HEK293 (cell line): ENCODE results near the gene EXOC2.

ENCODE experiments used
- CTCF ChIP-seq: fragments of 450-650 bp; formaldehyde crosslinking; IDR thresholded peaks from 2 replicates; pipeline ENCODE4 v1.5.1; 2016; ENCODE audit warnings: missing biosample characterization, missing genetic modification characterization
- HIC1 ChIP-seq: fragments of 450-650 bp; formaldehyde crosslinking; IDR thresholded peaks from 2 replicates; pipeline ENCODE4 v1.5.1; 2016; ENCODE audit warnings: missing biosample characterization, missing genetic modification characterization
- HOXA7 ChIP-seq: sonication (generic); formaldehyde crosslinking; IDR thresholded peaks from 2 replicates; pipeline ENCODE4 v1.8.1; 2022; ENCODE audit warnings: missing genetic modification reagents, borderline replicate concordance
- TCF7L2 ChIP-seq: IDR thresholded peaks from 2 replicates; pipeline ENCODE4 v1.6.1; 2011; ENCODE audit warnings: low read depth, mild to moderate bottlenecking, inconsistent platforms, low read length, moderate library complexity, borderline replicate concordance
- ZNF214 ChIP-seq: fragments of 450-650 bp; formaldehyde crosslinking; IDR thresholded peaks from 2 replicates; pipeline ENCODE4 v1.5.1; 2017; ENCODE audit warnings: missing biosample characterization, mild to moderate bottlenecking, missing genetic modification characterization, borderline replicate concordance
- ZNF639 ChIP-seq: fragments of 450-650 bp; formaldehyde crosslinking; IDR thresholded peaks from 2 replicates; pipeline ENCODE4 v1.5.1; 2016; ENCODE audit warnings: missing biosample characterization, missing genetic modification characterization
- TF ChIP-seq, protein P1 (sequence below): fragments of 450-650 bp; formaldehyde crosslinking; IDR thresholded peaks from 2 replicates; pipeline ENCODE4 v1.5.1; 2016; ENCODE audit warnings: missing biosample characterization, missing genetic modification characterization
- TF ChIP-seq, protein P2 (sequence below): fragments of 450-650 bp; formaldehyde crosslinking; IDR thresholded peaks from 2 replicates; pipeline ENCODE4 v1.5.1; 2017; ENCODE audit warnings: missing biosample characterization, missing genetic modification characterization

DNA sequence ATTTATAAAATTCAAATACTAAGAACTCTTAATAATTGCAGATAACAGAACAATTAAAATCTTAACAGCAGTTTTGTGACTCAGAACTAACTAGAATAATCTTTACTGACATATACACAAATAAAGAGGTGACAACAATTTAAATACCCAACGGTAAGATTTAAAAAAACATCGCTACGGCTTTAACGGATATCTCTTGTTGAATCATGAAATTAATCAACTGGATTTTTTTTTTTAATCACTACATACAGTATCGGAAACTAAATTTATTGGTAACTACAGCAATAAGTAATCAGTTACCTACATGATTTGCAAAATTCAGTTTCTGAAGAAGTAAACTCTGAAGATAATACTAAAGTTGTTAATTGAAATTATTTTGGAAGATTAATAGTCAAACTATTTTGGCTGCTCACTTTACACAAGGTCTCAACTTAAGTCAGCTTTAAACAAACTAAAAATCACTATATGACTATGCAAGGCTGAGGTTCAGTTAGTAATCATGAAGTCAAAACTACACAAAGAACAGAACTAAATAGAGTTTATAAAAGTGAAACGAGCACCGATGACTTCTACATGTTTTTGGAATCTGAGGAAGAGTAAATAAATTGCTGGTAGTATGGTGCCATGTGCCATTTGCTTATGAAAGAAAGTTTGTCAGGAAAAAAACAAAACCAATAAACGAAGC, 164.8 kb downstream of the EXOC2 start:
- TF ChIP-seq CTCF (tag by site-specific recombination) (no peak), HOXA7 (CRISPR knock-in tag) (no peak), ZNF639 (tag by site-specific recombination) (no peak), TCF7L2 (no peak), ZNF214 (tag by site-specific recombination) (no peak), HIC1 (no peak)
- TF ChIP-seq, protein P1, sequence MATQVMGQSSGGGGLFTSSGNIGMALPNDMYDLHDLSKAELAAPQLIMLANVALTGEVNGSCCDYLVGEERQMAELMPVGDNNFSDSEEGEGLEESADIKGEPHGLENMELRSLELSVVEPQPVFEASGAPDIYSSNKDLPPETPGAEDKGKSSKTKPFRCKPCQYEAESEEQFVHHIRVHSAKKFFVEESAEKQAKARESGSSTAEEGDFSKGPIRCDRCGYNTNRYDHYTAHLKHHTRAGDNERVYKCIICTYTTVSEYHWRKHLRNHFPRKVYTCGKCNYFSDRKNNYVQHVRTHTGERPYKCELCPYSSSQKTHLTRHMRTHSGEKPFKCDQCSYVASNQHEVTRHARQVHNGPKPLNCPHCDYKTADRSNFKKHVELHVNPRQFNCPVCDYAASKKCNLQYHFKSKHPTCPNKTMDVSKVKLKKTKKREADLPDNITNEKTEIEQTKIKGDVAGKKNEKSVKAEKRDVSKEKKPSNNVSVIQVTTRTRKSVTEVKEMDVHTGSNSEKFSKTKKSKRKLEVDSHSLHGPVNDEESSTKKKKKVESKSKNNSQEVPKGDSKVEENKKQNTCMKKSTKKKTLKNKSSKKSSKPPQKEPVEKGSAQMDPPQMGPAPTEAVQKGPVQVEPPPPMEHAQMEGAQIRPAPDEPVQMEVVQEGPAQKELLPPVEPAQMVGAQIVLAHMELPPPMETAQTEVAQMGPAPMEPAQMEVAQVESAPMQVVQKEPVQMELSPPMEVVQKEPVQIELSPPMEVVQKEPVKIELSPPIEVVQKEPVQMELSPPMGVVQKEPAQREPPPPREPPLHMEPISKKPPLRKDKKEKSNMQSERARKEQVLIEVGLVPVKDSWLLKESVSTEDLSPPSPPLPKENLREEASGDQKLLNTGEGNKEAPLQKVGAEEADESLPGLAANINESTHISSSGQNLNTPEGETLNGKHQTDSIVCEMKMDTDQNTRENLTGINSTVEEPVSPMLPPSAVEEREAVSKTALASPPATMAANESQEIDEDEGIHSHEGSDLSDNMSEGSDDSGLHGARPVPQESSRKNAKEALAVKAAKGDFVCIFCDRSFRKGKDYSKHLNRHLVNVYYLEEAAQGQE (tag by site-specific recombination) = no peak
- TF ChIP-seq, protein P2, sequence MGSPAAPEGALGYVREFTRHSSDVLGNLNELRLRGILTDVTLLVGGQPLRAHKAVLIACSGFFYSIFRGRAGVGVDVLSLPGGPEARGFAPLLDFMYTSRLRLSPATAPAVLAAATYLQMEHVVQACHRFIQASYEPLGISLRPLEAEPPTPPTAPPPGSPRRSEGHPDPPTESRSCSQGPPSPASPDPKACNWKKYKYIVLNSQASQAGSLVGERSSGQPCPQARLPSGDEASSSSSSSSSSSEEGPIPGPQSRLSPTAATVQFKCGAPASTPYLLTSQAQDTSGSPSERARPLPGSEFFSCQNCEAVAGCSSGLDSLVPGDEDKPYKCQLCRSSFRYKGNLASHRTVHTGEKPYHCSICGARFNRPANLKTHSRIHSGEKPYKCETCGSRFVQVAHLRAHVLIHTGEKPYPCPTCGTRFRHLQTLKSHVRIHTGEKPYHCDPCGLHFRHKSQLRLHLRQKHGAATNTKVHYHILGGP = no peak
